Kidney epithelial cell (primary cell): Measurements from ENCODE around the gene AADACL2. TPM values are rescaled to one million over a fixed set of nuclear protein-coding genes. Genes with fewer than 3 reads are reported as not detected.

Source experiments
- DNase-seq: peaks from one replicate; pipeline ENCODE4 v3.0.0-alpha.2; 2010; ENCODE audit warnings: low read depth
- H3K27me3 ChIP-seq: 2 replicates; pipeline ENCODE4 v1.6.0; 2011; ENCODE audit warnings: low read length; ENCODE audit not compliant: control insufficient read depth, insufficient read depth
- H3K36me3 ChIP-seq: 2 replicates; pipeline ENCODE4 v1.5.1; 2011; ENCODE audit warnings: low read length; ENCODE audit not compliant: control insufficient read depth, insufficient read depth
- H3K4me3 ChIP-seq: 2 replicates; pipeline ENCODE4 v1.5.1; 2011; ENCODE audit warnings: low read depth, mild to moderate bottlenecking, control low read depth, low read length
- total RNA-seq: library from RNA; depleted of rRNA; stranded (reverse); fragments of >200 nt; gene quantifications from 2 replicates; pipeline ENCODE4 v1.2.3, GENCODE V29; 2015
- TF ChIP-seq, protein P1 (sequence below): IDR thresholded peaks from 2 replicates; pipeline ENCODE4 v1.5.1; 2011; ENCODE audit warnings: mild to moderate bottlenecking, moderate library complexity, low read length, control low read depth, inconsistent platforms; ENCODE audit not compliant: insufficient read depth, poor library complexity, severe bottlenecking

AADACL2 gene
- total RNA-seq, 1 donor from 2014 or later = not detected

DNA sequence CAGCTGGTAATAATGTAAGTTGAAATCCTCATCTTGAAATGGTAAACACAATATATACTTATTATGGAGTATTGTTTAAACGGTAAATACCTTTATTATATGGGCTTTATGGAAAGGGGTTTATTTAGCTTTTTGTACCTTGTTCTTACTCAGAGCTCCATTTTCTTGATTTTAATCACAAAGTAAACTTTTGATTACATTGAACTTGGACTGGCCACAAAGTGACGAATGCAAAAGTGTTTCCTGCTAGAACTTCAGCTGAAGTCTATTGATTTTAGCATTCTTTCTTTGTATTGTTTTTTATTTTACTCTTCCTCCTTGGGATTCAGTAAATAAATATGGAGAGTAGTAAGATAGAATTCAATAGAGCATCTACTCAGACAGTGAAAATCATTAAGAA, 60.4 kb downstream of the AADACL2 start:
- Histone ChIP-seq H3K36me3 (no peaks in the 10 kb centered on the region), H3K4me3 (no peak overlapping the region), H3K27me3 (no peaks in the 10 kb centered on the region)
- no peak for DNase-seq
- TF ChIP-seq, protein P1, sequence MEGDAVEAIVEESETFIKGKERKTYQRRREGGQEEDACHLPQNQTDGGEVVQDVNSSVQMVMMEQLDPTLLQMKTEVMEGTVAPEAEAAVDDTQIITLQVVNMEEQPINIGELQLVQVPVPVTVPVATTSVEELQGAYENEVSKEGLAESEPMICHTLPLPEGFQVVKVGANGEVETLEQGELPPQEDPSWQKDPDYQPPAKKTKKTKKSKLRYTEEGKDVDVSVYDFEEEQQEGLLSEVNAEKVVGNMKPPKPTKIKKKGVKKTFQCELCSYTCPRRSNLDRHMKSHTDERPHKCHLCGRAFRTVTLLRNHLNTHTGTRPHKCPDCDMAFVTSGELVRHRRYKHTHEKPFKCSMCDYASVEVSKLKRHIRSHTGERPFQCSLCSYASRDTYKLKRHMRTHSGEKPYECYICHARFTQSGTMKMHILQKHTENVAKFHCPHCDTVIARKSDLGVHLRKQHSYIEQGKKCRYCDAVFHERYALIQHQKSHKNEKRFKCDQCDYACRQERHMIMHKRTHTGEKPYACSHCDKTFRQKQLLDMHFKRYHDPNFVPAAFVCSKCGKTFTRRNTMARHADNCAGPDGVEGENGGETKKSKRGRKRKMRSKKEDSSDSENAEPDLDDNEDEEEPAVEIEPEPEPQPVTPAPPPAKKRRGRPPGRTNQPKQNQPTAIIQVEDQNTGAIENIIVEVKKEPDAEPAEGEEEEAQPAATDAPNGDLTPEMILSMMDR = no peak

DNA sequence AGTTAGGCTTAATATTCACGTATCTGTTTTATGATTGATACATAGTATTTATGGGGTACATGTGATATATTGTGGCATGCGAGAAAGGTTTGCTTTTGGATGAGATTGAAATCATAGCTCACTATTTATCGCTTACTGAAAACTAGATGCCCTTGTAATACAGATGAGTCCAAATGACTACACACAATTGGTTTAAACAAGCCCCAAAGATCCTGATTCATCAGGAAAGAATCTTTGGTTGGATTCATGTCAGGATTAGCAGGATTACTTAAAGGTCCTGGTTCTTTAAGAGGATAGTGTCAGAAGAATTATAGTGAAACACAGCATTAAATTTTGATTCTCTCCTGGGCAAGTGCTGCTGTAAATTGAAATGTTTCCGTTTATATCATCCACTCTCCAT, 61.5 kb downstream of the AADACL2 start:
- TF ChIP-seq, protein P1 = no peak
- no peak for DNase-seq
- Histone ChIP-seq H3K36me3 (no peaks in the 10 kb centered on the region), H3K4me3 (no peak overlapping the region), H3K27me3 (no peaks in the 10 kb centered on the region)

DNA sequence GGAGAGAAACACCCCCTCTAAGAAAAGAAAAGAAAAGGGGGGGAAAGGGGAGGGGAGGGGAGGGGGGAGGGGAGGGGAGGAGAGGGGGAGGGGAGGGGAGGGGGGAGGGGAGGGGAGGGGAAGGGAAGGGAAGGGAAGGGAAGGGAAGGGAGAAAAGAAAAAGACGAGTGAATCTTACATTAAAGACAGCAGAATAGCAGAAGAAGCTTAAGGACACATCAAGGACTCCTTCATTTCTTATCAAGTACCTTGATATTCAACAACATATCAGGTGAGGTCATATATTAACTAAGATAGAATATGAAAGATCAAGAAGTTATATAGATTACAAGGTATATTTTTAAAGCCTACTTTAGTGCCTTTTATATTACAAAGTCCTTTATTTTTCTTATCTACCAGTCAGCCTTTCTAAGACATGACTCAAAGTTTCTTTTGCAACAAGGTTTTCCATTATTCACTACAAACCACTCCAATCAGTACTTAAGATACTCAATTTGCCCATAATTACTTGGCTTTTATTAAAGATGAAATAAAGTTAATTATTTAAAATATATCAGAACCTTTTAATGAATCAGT, 62.5 kb downstream of the AADACL2 start:
- no peak for DNase-seq
- TF ChIP-seq, protein P1 = no peak
- Histone ChIP-seq H3K27me3 (no peaks in the 10 kb centered on the region), H3K4me3 (no peak overlapping the region), H3K36me3 (no peaks in the 10 kb centered on the region)

DNA sequence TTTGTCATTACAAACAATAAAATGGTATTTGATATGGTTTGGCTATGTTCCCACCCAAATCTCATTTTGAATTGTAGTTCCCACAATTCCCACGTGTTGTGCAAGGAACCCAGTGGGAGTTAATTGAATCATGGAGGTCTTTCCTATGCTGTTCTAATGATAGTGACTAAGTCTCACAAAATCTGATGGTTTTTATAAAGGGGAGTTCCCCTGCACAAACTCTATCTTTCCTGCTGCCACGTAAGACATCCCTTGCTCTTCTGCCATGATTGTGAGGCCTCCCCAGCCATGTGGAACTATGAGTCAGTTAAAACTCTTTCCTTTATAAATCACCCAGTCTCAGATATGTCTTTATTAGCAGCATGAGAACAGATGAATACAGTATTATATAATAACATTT, 64.7 kb downstream of the AADACL2 start:
- no peak for DNase-seq
- TF ChIP-seq, protein P1 = no peak
- H3K36me3 ChIP-seq = no peaks in the 10 kb centered on the region
- H3K27me3 ChIP-seq = no peaks in the 10 kb centered on the region
- no peak overlapping the region for H3K4me3 ChIP-seq

DNA sequence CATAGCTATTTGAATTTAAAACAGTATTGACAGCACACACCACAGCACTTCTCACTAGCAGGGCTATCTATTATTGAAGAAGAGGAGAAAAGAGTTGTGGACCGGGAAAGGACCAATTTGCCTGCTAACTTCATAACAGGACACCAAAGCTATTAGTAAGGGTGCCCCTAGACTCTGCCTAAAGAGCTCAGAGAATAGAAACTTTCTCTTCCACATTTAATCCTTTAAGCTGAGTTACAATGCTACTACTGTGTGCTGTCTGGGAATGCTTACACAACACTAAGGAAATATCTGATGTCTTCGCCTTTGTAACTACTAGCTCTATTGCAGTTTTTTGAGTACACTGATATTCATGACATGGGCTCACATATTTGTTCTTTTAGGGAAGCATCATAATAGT, 66.7 kb downstream of the AADACL2 start:
- no peaks in the 10 kb centered on the region for H3K27me3 ChIP-seq
- H3K4me3 ChIP-seq = no peak overlapping the region
- no peak for DNase-seq
- TF ChIP-seq, protein P1 = no peak
- H3K36me3 ChIP-seq = no peaks in the 10 kb centered on the region

DNA sequence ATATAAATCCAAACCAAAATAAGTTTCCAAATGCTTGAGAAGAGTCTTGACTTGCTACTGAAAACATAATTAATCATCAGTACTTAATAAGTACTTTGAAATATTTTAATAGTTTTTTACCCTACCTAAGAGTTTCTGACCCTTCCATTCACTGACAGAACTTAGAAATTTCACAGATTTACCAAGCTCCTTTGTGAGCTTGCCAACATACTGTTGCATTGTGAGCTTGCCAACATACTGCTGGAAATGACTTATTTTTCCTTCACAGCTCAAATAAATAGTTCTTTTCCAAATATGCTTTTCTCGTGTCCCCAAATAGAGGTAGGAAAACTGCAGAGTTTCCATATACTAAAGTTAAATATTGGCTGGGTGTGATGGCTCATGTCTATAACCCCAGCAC, 70.5 kb downstream of the AADACL2 start:
- DNase-seq = no peak
- TF ChIP-seq, protein P1 = no peak
- Histone ChIP-seq H3K27me3 (no peaks in the 10 kb centered on the region), H3K36me3 (no peaks in the 10 kb centered on the region), H3K4me3 (no peak overlapping the region)
